K562 (cell line): ENCODE data around the gene FOSL2. TPM values are rescaled to one million over a fixed set of nuclear protein-coding genes. Genes with fewer than 3 reads are reported as not detected.

ENCODE experiments used
- BCLAF1 ChIP-seq, 2 experiments: fragments of 450-650 bp in 1 of 2; IDR thresholded peaks; 2 replicates each; pipeline ENCODE4 v1.6.1; 2011 to 2017; ENCODE audit warnings: low read depth in 2 of 2, antibody characterized with exemption in 1 of 2, borderline replicate concordance in 1 of 2, low read length in 1 of 2, mild to moderate bottlenecking in 1 of 2, mixed read lengths in 1 of 2; ENCODE audit not compliant: control insufficient read depth in 1 of 2
- BRD9 ChIP-seq: fragments of 450-650 bp; IDR thresholded peaks from 2 replicates; pipeline ENCODE4 v1.6.1; 2018; ENCODE audit warnings: low read depth; ENCODE audit not compliant: partially characterized antibody
- CBFA2T3 ChIP-seq: fragments of 450-650 bp; IDR thresholded peaks from 2 replicates; pipeline ENCODE4 v1.6.1; 2017
- KDM4B ChIP-seq, 2 experiments: fragments of 450-650 bp in 1 of 2; sonication (generic) in 1 of 2; IDR thresholded peaks; 2 replicates each; pipeline ENCODE4 v1.6.1; 2016 to 2017; ENCODE audit warnings: borderline replicate concordance in 2 of 2, antibody characterized with exemption in 1 of 2, low read depth in 1 of 2, mild to moderate bottlenecking in 1 of 2
- PBX2 ChIP-seq, 2 experiments: IDR thresholded peaks in 1 of 2; conservative IDR thresholded peaks in 1 of 2; 2 replicates each; pipeline ENCODE4 v1.6.1; 2016; ENCODE audit warnings: low read depth in 2 of 2, mild to moderate bottlenecking in 1 of 2, missing compliant biosample characterization in 1 of 2, missing genetic modification characterization in 1 of 2, moderate library complexity in 1 of 2
- PCBP1 ChIP-seq: fragments of 200-400 bp; formaldehyde crosslinking; IDR thresholded peaks from 2 replicates; pipeline ENCODE4 v1.6.1; 2018; ENCODE audit warnings: mild to moderate bottlenecking, low read depth, low read length; ENCODE audit not compliant: poor library complexity, severe bottlenecking
- SLC30A9 ChIP-seq: fragments of 250-450 bp; sonication (Bioruptor Pico); IDR thresholded peaks from 2 replicates; pipeline ENCODE4 v1.8.0; 2022; ENCODE audit warnings: mild to moderate bottlenecking, moderate library complexity
- SRF ChIP-seq, 2 experiments: fragments of 250-450, 450-650 bp in 1 of 2; sonication (Bioruptor Pico) in 1 of 2; sonication (generic) in 1 of 2; formaldehyde crosslinking; IDR thresholded peaks; 2 replicates each; pipeline versions ENCODE4 v1.5.0 to v1.5.1; 2020 to 2022; ENCODE audit warnings: mild to moderate bottlenecking in 1 of 2, missing genetic modification reagents in 1 of 2
- TEAD4 ChIP-seq, 2 experiments: sonication (generic) in 1 of 2; formaldehyde crosslinking in 1 of 2; IDR thresholded peaks; 2 replicates each; pipeline versions ENCODE4 v1.6.1 to v1.8.0; 2012 to 2022; ENCODE audit warnings: borderline replicate concordance in 1 of 2, inconsistent platforms in 1 of 2, low read length in 1 of 2, mild to moderate bottlenecking in 1 of 2, missing genetic modification reagents in 1 of 2
- ZNF133 ChIP-seq: fragments of 250-450 bp; sonication (Bioruptor Pico); IDR thresholded peaks from 2 replicates; pipeline ENCODE4 v1.4.0; 2020; ENCODE audit warnings: mild to moderate bottlenecking
- ZNF347 ChIP-seq: fragments of 450-650 bp; formaldehyde crosslinking; IDR thresholded peaks from 2 replicates; pipeline ENCODE4 v1.4.0; 2020; ENCODE audit warnings: low read depth, mild to moderate bottlenecking, moderate library complexity
- ZNF655 ChIP-seq: fragments of 250-450 bp; sonication (Bioruptor Pico); IDR thresholded peaks from 2 replicates; pipeline ENCODE4 v1.5.0; 2021
- polyA plus RNA-seq, 8 experiments: library from polyadenylated mRNA; depleted of rRNA in 4 of 8; stranded (reverse) in 5 of 8; unstranded in 3 of 8; fragments of >200 nt; fragmentation: Nextera tagmentation in 2 of 8; fragmentation: Illumina TruSeq in 1 of 8; extraction: Ambion mirVana in 2 of 8; extraction: Trizol in 1 of 8; gene quantifications; 2 replicates each; pipeline versions ENCODE4 v1.2.1 to v1.2.3, GENCODE V29; 2011 to 2014; ENCODE audit warnings: inconsistent platforms in 1 of 8, missing spikeins in 1 of 8
- total RNA-seq, 7 experiments: library from RNA; depleted of rRNA in 6 of 7; stranded (reverse); fragments of >200 nt in 6 of 7; fragmentation: Illumina TruSeq in 2 of 7; extraction: Trizol in 2 of 7; gene quantifications; 2 replicates each; pipeline versions ENCODE4 v1.2.1 to v1.2.3, GENCODE V29; 2011 to 2021; ENCODE audit warnings: low replicate concordance in 1 of 7

Gene FOSL2
- total and polyA plus RNA-seq, 9 of the 15 experiments (the other 6 are each of a cell fraction or from before 2014, with no cell fraction given): 0.04 to 2.9 (median 0.80) TPM

- TF ChIP-seq BRD9: peak; percentile 42
- TF ChIP-seq ZNF655 (CRISPR knock-in tag): no peak
- TF ChIP-seq PCBP1: no peak
- no peak for TF ChIP-seq ZNF133 (CRISPR knock-in tag)
- peak; percentile 70; the same call in 1 of the 2 replicates for TF ChIP-seq TEAD4 (IDR thresholded peaks at IDR 0.05; ENCODE audit: low read length)
- no peak for TF ChIP-seq TEAD4 (CRISPR knock-in tag; IDR thresholded peaks at IDR 0.05; ENCODE audit: borderline replicate concordance)
- 0 out of 4 replicates have a peak, but pooled peaks of 1 of the 2 experiments have one; percentile 33 for TF ChIP-seq KDM4B (IDR thresholded peaks at IDR 0.05; ENCODE audit: borderline replicate concordance in 2 of 2, low read depth in 1 of 2)
- TF ChIP-seq BCLAF1 (IDR thresholded peaks at IDR 0.05; ENCODE audit: borderline replicate concordance in 1 of 2, control insufficient read depth in 1 of 2, low read depth in 2 of 2, low read length in 1 of 2): no peak
- peak; percentile 81 for TF ChIP-seq CBFA2T3
- 0 out of 2 replicates have a peak, but pooled peaks have one; percentile 55 for TF ChIP-seq ZNF347 (CRISPR knock-in tag)
- TF ChIP-seq PBX2 (CRISPR knock-in tag; IDR thresholded peaks at IDR 0.05; ENCODE audit: low read depth): no peak
- no peak for TF ChIP-seq PBX2 (tag; conservative IDR thresholded peaks at IDR 0.05; ENCODE audit: low read depth)
- no peak for TF ChIP-seq SLC30A9 (CRISPR knock-in tag)
- TF ChIP-seq SRF (CRISPR knock-in tag; IDR thresholded peaks at IDR 0.05): no peak
Observed at GRCh38 chr2:28359222-28360057, 33.2 kb upstream of the FOSL2 start (continued).
